HepG2 (cell line): Measurements from ENCODE around the gene ABCC12. TPM values are rescaled to one million over a fixed set of nuclear protein-coding genes. Genes with fewer than 3 reads are reported as not detected.

Source experiments
- BCL6 ChIP-seq: IDR thresholded peaks from 2 replicates; pipeline ENCODE4 v1.6.1; 2016; ENCODE audit warnings: missing genetic modification reagents, missing compliant biosample characterization
- FOXP4 ChIP-seq: sonication (generic); formaldehyde crosslinking; IDR thresholded peaks from 2 replicates; pipeline ENCODE4 v1.4.0; 2020; ENCODE audit warnings: missing genetic modification reagents
- GATAD2A ChIP-seq: IDR thresholded peaks from 2 replicates; pipeline ENCODE4 v1.6.1; 2016
- GFI1 ChIP-seq: sonication (generic); formaldehyde crosslinking; IDR thresholded peaks from 2 replicates; pipeline ENCODE4 v1.5.0; 2020; ENCODE audit warnings: missing genetic modification reagents, mild to moderate bottlenecking, borderline replicate concordance
- HNF4A ChIP-seq: sonication (generic); formaldehyde crosslinking; IDR thresholded peaks from 2 replicates; pipeline ENCODE4 v1.4.0; 2020; ENCODE audit warnings: missing genetic modification reagents
- IKZF5 ChIP-seq: IDR thresholded peaks from 2 replicates; pipeline ENCODE4 v1.6.1; 2018; ENCODE audit warnings: missing genetic modification reagents, mild to moderate bottlenecking, missing compliant biosample characterization
- MAFK ChIP-seq, 2 experiments: IDR thresholded peaks in 1 of 2; conservative IDR thresholded peaks in 1 of 2; 2 replicates each; pipeline ENCODE4 v1.6.1; 2011; ENCODE audit warnings: improper control_type of control experiment in 2 of 2, low read length in 2 of 2
- MAX ChIP-seq: IDR thresholded peaks from 2 replicates; pipeline ENCODE4 v1.6.1; 2012; ENCODE audit warnings: inconsistent platforms
- POGZ ChIP-seq: sonication (generic); formaldehyde crosslinking; IDR thresholded peaks from 2 replicates; pipeline ENCODE4 v1.4.0; 2020; ENCODE audit warnings: mild to moderate bottlenecking, missing genetic modification reagents
- RXRA ChIP-seq: sonication (generic); formaldehyde crosslinking; IDR thresholded peaks from 2 replicates; pipeline ENCODE4 v1.5.1; 2020; ENCODE audit warnings: missing genetic modification reagents
- SKIL ChIP-seq: sonication (generic); formaldehyde crosslinking; IDR thresholded peaks from 2 replicates; pipeline ENCODE4 v1.8.0; 2022; ENCODE audit warnings: missing genetic modification reagents, mild to moderate bottlenecking, moderate library complexity, borderline replicate concordance
- SNAPC5 ChIP-seq: sonication (generic); formaldehyde crosslinking; IDR thresholded peaks from 2 replicates; pipeline ENCODE4 v1.8.1; 2023; ENCODE audit warnings: mild to moderate bottlenecking, missing genetic modification reagents, borderline replicate concordance
- SOX6 ChIP-seq, 2 experiments: fragments of 450-650 bp in 1 of 2; sonication (generic) in 1 of 2; formaldehyde crosslinking in 1 of 2; IDR thresholded peaks; 2 replicates each; pipeline versions ENCODE4 v1.4.0 to v1.6.1; 2017 to 2020; ENCODE audit warnings: antibody characterized with exemption in 1 of 2, mild to moderate bottlenecking in 1 of 2, missing genetic modification reagents in 1 of 2
- TARDBP ChIP-seq: sonication (generic); formaldehyde crosslinking; IDR thresholded peaks from 2 replicates; pipeline ENCODE4 v1.8.0; 2022; ENCODE audit warnings: mild to moderate bottlenecking, missing genetic modification reagents
- ZMYM4 ChIP-seq: sonication (generic); formaldehyde crosslinking; IDR thresholded peaks from 2 replicates; pipeline ENCODE4 v1.8.1; 2023; ENCODE audit warnings: mild to moderate bottlenecking, missing genetic modification reagents
- ZNF18 ChIP-seq: sonication (generic); formaldehyde crosslinking; IDR thresholded peaks from 2 replicates; pipeline ENCODE4 v1.8.0; 2022; ENCODE audit warnings: mild to moderate bottlenecking, missing genetic modification reagents; ENCODE audit not compliant: insufficient replicate concordance
- ZNF556 ChIP-seq: sonication (generic); formaldehyde crosslinking; IDR thresholded peaks from 2 replicates; pipeline ENCODE4 v1.4.0; 2020; ENCODE audit warnings: mild to moderate bottlenecking, missing genetic modification reagents, borderline replicate concordance
- polyA plus RNA-seq, 8 experiments: library from polyadenylated mRNA; depleted of rRNA in 3 of 8; stranded (reverse) in 7 of 8; unstranded in 1 of 8; fragments of >200 nt; fragmentation: Illumina TruSeq in 4 of 8; extraction: Trizol in 4 of 8; gene quantifications; 2 replicates each; pipeline versions ENCODE4 v1.2.1 to v1.2.3, GENCODE V29; 2011 to 2016; ENCODE audit warnings: low read depth in 4 of 8, missing spikeins in 1 of 8, mixed read lengths in 1 of 8; ENCODE audit not compliant: insufficient read depth in 1 of 8
- total RNA-seq, 5 experiments: library from RNA; depleted of rRNA; stranded (reverse); fragments of >200 nt; fragmentation: Illumina TruSeq; extraction: Trizol; gene quantifications; 2 replicates each; pipeline ENCODE4 v1.2.3, GENCODE V29; 2016; ENCODE audit warnings: low read depth in 1 of 5

Gene ABCC12
- total and polyA plus RNA-seq, 2 of the 13 experiments (the other 11 are each of a cell fraction or from before 2014, with no cell fraction given), result not detected

- TF ChIP-seq BCL6 (CRISPR knock-in tag) (peak; percentile 42; the same call in 1 of the 2 replicates), GATAD2A (peak; percentile 89), POGZ (0 out of 2 replicates have a peak, but pooled peaks have one; percentile 39), ZNF18 (CRISPR knock-in tag) (no peak), HNF4A (CRISPR knock-in tag) (peak; percentile 83), TARDBP (CRISPR knock-in tag) (no peak; the same call in 1 of the 2 replicates), GFI1 (0 out of 2 replicates have a peak, but pooled peaks have one; percentile 29), SKIL (CRISPR knock-in tag) (0 out of 2 replicates have a peak, but pooled peaks have one; percentile 8), MAX (0 out of 2 replicates have a peak, but pooled peaks have one; percentile 20), SOX6 (IDR thresholded peaks at IDR 0.05) (no peak), SOX6 (CRISPR knock-in tag; IDR thresholded peaks at IDR 0.05) (peak; percentile 90), ZNF556 (CRISPR knock-in tag) (no peak), ZMYM4 (CRISPR knock-in tag) (peak; percentile 70), IKZF5 (CRISPR knock-in tag) (peak; percentile 58; the same call in 1 of the 2 replicates), FOXP4 (CRISPR knock-in tag) (peak; percentile 69), SNAPC5 (CRISPR knock-in tag) (no peak), RXRA (CRISPR knock-in tag) (peak; percentile 78; the same call in 1 of the 2 replicates), MAFK (conservative IDR thresholded peaks at IDR 0.05 in 1 of 2, IDR thresholded peaks at IDR 0.05 in 1 of 2; ENCODE audit: low read length in 2 of 2) (peak; percentile 41 to 55; a peak in 3 of 4 replicates)
Measured at GRCh38 chr16:48188449-48189102, 32.8 kb upstream of the ABCC12 start (continued).
